ENCODE results near the gene PLEKHH1. TPM values are rescaled to one million over a fixed set of nuclear protein-coding genes. Genes with fewer than 3 reads are reported as not detected.
"Not testable (repeated sequence)": the region's sequence is repeated elsewhere in the genome, so short reads cannot be mapped to it uniquely, and the experiment has no call there.

PLEKHH1 gene
- total RNA-seq, 1 donor from 2014 or later = 7.3 TPM

DNA sequence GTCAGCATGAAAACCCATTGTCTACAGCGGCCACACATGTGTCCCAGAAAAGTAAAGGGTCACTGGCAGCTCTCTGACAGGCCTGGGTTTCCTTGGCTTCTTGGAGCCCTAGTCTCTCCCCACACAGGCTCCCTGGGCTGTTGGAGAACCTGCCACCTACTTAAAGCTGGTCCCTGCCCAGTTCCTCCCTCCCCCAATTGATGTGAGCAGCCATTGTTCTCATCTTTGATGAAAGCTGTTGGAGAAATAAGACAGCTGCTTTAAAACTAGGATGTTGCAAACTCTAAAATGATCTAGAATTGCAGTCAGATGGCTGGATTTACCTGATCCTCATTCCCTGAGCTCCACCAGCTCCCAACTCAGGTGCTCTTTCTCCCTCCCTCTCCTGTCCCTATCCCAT is 4.8 kb upstream of the PLEKHH1 start:
- FAIRE-seq (no peak), DNase-seq (ENCODE audit: low spot score in 2 of 2) (no peak)

DNA sequence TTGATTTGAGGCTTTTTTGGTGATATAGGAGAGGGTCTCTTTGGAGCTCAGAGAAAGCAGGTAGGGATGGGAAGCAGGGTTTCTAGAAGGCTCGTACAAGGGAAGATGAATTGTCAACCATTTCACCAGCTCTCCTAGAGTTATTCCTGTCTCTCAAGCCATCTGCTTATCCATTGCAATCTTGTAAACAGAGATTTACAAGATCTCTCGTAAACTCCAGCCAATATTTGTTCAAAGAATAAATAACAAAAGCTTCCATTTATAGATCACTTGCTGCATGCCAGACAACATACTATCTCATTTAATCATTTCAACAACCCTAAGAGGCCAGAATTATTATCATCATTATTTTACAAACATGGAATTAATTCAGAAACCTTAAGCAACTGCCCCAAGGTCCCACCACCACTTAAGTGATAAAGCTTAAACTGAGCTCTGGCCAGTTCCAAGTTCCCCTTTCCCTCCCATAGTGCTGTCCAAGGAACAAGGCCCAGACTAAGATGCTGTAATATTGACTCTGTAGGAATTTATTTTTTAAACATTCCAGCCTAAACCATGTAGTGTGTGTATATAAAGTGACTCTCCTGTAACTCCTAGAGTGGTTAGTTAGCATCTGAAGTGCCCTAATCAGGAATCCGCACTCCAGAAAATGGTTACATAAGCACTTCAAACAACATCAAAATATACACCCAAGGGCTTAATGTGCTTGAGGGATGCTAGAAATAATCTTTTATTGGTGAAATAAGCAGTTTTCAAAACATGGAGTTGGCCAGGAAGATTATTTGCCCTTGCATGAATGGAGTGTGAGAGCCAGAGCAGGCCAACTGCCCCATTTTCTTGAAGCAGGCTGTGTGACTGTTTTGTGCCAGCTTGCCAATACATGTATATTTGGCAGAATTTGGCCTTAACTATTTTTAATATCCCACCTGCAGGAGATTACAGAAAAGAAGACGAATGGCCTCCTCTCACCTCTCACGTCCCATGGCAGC is 2.8 kb upstream of the PLEKHH1 start:
- DNase-seq (ENCODE audit: low spot score in 2 of 2) = no peak
- no peak for FAIRE-seq

DNA sequence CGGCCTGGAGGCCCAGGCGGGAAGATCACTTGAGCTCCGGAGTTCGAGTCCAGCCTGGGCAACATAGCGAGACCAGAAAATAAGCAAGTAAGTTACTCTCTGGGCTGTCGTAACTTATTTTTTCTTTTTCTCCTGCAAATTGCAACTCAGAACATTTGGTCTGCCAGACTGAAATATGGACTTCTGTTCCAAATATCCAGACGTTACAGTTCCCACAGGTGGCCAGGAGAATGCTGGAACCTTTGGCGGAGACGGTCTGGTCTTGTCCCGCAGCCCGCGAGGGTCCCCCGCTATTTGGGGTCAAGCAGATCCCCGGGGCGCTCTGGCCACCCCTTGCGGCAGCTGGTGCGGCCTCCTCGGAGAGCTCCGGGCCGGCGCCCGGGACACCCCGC is 488 bp upstream of the PLEKHH1 start:
- FAIRE-seq (no peak), DNase-seq (ENCODE audit: low spot score in 2 of 2) (no peak)

DNA sequence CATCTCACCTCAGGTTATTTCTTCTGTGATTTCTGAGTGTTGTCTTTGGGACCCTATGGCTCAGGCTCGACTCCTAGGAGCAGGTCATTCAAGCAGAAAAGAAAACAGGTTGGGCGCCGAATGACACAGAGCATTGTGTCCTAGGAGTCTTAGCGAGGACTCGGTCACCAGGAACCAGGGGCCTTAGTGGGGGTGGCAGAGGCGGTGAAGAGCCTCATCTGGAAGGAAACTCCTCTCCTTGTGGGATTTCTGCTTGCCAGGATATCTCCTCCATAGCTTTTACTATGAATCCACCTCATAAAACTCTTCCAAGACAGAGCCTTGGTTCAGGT is 630 bp downstream of the PLEKHH1 start:
- DNase-seq (ENCODE audit: low spot score in 2 of 2) (peak in 1 of 2 donors; percentile 26), FAIRE-seq (no peak)

DNA sequence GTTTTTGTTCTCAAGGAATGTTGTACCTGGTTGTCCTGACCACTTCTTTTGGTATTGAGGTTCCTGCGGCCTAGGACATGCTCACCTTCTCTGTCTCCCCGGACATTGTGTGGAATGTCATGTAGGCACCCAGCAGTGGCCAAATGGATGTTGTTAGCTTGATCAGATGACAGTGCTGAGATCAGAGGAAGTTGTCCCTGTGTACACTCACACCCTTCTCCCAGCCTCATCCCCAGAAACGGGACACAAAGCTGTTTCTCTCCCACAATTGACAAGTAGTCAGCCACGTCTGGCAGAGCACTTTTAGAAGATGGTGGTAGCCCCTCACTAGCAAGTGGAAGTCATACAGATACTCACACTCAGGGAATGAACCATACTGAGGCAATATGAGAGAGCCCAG is 3.0 kb downstream of the PLEKHH1 start:
- no peak for FAIRE-seq
- peak in 1 of 2 donors; percentile 40 for DNase-seq (ENCODE audit: low spot score in 2 of 2)

DNA sequence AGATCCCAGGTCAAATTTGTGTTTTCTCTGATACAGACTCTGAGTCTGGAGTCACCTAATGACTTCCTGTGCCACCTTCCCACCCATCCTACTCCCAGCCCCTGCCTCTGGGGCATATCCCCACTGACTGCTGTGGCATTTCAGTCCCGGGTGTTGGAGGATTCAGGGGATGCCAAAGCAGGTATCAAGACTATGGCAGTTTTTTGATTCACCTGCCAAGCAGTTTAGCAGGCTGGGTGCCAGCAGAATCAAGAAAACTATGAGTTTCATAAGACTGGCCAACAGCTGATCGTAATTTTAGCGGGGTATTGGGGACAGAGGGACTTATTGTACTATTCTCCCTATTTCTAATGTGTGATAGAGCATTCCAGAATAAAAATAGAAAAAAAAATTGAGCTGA is 4.6 kb downstream of the PLEKHH1 start:
- DNase-seq (ENCODE audit: low spot score in 2 of 2) = no peak
- no peak for FAIRE-seq

DNA sequence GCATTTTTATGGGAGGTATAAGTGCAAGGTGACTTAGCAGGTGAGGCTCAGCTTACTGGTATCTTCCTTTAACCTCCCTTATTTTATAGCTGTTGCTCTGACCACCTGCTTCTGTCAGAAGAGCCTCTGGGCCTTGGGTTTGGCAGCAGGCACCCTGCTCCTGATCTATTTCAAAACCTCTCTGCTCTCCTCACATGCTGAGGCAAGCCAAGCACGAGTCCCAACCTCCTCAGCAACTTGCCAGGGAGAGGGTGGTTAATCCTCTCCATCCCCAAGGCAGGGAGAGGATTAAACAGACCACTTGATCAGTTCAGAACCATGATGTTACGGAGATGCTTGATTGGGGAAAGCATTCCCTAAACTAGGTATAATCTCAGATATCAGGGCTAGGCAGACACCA is 5.4 kb downstream of the PLEKHH1 start:
- FAIRE-seq (no peak), DNase-seq (ENCODE audit: low spot score in 2 of 2) (no peak)

DNA sequence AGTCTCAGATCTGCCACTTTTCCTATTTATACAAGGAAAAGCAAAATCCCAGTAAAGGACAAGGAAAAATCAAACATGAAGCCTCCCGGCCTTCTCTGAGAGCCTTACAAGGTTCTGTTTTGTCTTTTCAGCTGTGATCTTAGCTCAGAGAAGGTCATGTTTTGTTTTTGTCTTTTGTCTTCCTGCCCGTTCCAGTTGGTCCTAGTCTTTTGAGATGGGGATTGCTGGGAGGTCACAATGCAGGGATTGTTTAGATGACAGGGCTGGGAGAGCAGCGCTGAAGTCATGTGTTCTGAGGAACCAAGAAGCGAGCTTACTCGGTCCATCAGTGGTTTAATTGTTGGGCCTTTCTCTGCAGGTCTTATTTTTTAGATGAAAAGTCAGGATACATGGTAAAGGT is 6.0 kb downstream of the PLEKHH1 start:
- DNase-seq (ENCODE audit: low spot score in 2 of 2) (peak in 1 of 2 donors; percentile 59), FAIRE-seq (peak; percentile 87)

DNA sequence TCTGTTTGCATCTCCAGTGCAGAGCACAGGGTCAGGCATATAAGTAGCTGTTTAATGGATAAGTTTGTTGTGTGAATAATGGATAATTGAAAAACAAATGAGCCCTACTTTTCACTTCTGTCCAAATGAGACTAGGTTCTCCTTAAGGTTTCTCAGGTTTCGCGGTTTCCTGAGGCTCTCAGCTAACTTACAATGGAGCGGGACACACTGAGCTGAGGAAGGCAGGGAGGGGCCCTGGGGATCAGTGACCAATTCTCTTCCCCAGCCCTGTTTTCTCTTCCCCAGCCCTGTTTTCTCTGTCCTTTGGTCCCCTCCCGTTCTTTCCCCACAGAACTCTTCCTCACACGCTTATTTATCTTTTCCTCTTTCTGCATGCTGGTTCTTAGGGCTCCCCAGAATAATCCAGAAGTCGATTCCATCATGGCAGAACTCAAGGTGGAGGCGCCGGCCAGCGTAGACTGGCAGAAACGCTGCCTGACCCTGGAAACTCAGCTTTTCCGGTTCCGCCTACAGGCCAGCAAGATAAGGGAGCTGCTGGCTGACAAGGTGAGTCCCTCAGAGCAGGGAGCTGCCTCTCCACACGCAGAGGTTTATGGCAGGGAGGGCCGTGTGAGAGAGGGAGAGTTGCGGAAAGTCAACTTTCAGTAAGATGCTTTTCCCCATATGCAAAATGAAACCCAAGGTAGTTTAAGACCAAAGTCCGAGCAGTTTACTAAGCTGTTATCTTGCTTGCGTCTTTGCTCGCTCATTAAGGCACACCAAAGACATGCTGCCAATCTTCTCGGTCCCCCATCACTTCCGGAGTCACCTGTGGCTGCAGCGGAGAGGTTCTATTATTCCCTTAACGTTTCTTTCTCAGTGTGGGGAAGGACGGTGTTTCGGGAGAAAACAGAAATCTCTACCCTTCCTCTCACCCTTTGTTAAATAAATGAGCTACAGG is 8.6 kb downstream of the PLEKHH1 start:
- DNase-seq (ENCODE audit: low spot score in 2 of 2) (no peak), FAIRE-seq (no peak)

DNA sequence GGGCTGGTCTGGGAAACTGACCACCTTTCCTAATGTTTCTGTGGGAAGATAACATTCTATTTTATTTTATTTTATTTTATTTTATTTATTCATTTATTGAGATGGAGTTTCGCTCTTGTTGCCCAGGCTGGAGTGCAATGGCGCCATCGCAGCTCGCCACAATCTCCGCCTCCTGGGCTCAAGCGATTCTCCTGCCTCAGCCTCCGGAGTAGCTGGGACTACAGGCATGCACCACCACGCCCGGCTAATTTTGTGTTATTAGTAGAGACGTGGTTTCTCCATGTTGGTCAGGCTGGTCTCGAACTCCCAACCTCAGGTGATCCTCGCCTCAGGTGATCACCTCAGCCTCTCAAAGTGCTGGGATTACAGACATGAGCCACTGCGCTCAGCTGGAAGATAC is 9.5 kb downstream of the PLEKHH1 start:
- not testable (repeated sequence) for DNase-seq (ENCODE audit: low spot score in 2 of 2); FAIRE-seq

DNA sequence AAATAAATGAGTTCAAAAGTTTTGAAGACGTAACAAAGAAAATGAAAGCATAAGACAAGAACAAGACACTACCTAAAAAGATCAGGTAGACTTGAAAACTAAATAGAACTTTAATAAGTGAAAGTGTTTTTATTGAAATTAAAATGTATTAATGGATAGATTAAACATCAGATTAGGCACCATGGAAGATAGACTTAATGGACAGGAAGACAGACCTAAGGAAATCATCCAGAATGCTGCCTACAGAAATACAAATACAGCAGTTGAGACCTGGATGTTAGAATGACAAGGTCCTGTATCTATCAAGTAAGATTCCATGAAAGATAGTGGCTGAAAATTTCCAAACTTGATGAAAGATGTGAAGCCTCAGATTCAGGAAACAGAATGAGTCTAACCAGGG is 11.5 kb downstream of the PLEKHH1 start:
- DNase-seq (ENCODE audit: low spot score in 2 of 2) (no peak), FAIRE-seq (no peak)

DNA sequence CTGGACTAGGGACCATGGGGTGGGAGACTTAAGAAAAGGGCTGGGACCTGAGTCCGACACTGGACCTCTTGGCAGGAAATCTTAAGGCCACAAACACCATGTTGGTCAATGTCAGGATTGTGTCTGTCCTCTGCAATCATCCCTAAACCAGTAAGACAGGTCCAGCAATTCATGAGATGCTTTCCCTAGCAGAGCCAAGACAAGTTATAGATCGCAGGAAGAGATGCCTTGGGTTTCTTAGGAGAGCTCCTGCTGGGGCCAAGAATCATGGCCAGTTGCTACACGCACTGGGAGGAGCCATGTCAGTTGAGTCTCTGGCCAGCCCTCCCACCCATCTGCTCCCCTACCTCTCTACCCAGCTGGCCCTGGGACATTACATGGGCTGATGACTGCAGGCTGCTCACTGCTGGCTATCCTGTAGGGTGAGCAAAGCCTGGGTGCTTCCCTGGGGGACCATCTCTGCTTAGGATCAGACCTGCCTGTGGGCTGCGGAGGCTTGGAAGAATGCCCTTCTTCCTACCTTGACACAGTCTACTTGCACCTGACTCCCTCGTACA is 14.2 kb downstream of the PLEKHH1 start:
- DNase-seq (ENCODE audit: low spot score in 2 of 2) (no peak), FAIRE-seq (no peak)

DNA sequence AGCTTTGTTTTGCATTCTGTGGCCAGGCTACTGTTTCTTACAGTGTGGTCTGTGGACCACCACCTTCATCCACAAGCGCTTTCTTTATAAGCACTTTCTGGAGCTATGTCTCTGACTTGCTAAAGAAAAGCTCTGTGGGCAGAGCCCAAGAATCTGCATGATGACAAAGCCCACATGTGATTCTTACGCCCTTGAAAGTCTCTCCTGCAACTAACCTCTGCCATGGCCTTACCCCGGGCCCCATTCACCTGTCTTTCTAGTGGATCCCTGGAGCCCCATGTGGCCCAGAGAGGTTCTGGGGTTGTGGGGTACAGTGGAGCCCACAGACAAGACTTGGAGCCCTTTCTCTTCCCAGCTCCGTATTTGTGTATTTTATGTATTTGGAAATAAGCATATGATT is 16.6 kb downstream of the PLEKHH1 start:
- DNase-seq (ENCODE audit: low spot score in 2 of 2) (no peak), FAIRE-seq (no peak)

DNA sequence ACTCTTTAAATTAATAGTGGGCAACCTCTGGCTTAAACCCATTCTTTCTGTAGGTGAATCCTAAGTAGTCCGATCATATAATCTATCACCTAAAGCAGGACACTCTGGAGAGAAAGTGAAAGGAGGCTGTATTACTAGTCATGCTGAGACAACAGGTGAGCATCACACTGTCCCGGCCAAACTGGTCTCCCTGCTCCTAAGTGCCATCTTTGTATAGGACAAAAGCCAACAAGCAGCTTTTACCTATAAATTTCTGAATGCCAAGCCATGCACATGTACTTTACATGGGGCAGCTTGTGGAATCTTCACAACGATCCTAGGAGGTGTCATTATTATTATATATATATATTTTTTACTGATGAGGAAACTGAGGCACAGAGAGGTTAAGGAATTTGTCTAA is 18.0 kb downstream of the PLEKHH1 start:
- FAIRE-seq = no peak
- no peak for DNase-seq (ENCODE audit: low spot score in 2 of 2)

DNA sequence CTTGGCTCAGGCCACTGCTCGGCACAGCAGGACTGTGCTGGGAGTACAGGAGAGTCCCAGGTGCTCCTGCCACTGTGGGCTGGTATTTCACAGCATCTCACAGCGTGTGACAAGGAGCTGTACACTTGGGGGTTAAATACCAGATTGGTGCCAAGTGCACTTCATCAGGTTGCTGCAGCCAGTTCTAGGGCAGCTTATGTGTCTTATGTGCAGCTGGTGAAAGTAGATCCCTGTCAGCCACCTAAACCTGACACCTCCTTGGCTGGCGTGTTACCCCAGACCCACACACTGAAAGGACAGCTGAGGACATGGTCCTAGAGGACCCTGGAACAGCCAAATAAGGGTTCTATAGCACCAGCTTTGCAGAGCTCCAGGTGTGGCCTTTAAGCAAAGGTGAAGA is 18.9 kb downstream of the PLEKHH1 start:
- FAIRE-seq = no peak
- no peak for DNase-seq (ENCODE audit: low spot score in 2 of 2)

DNA sequence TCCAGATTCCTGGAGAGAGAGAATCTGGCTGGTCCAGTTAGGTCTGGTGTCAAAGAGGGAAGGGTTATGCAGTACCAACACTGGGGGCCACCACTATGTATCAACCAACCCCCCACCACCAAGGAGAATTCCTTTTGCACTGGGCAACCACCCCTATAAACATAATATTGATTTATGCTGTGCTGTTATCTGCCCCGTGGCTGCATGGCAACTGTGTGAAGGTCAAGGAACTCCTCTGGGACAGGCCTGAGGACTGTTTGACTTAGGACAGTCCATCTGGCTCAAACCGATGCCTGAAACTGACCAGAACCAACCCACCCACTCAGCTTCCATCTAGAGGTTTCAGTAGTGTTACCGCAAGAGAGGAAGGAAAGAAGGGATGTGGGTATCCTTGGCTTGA is 20.5 kb downstream of the PLEKHH1 start:
- no peak for FAIRE-seq
- DNase-seq (ENCODE audit: low spot score in 2 of 2) = no peak

DNA sequence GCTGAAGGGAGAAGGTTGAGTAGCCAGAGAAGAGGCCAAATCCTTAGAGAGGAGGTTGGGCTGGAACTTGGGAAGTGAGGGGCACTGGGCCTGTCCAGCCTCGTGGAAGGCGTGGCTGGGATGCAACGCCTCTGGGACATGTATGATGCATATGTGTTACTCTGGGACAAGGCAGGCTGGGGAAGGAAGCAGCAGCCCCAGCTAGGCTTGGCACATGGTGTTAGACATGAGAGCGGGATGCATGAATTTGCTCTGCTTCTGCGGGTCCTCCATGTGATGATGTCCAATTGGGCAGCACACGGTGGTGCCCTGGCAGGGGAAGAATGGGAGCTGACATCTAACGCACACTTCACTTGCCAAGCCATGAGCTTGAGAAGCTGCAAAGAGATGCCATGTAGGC is 21.3 kb downstream of the PLEKHH1 start:
- FAIRE-seq (no peak), DNase-seq (ENCODE audit: low spot score in 2 of 2) (no peak)

DNA sequence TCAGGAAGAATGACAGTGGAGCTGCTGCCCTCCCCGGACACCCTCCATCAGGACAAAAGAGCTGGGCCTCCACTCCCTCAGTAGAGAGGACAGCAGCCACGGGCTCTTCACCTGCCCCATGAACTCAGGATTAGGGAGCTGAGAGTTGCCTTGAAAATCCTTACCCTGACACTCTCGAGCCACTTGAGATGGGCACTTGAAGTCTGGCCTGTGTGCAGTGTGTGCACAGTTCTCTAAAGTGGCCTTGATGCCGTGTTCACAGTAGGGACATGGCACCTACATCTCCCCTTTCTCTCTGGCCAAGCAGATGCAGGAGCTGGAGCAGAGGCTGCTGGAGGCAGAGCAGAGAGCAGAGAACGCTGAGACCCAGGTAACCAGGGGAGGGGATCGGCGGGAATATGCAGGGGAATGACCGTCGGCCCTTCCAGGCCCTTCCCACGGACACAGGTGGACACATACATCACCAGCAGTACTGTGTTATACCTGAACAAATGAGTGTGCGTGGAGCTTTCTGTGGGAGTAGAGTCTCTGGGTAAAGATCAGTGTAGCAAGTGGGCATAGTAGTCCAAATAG is 22.5 kb downstream of the PLEKHH1 start:
- FAIRE-seq = no peak
- DNase-seq (ENCODE audit: low spot score in 2 of 2) = no peak

DNA sequence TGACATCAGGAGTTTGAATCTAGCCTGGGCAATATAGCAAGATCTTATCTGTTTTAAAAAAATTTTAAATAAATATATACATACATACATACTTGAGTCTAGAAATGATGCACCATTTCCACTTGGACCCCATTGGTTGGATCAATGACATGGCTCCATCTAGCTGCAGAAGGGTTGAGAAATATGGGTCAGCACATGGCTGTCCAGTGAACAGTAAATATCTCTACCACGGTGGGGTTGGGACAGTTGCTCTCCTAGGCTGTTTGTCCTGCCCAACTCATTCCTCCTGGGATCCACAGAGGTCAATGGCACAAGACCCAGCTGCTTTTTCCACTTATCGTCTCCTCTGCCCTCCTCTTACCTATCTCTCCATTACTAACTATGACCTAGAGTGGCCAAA is 23.6 kb downstream of the PLEKHH1 start:
- DNase-seq (ENCODE audit: low spot score in 2 of 2) (no peak), FAIRE-seq (no peak)

DNA sequence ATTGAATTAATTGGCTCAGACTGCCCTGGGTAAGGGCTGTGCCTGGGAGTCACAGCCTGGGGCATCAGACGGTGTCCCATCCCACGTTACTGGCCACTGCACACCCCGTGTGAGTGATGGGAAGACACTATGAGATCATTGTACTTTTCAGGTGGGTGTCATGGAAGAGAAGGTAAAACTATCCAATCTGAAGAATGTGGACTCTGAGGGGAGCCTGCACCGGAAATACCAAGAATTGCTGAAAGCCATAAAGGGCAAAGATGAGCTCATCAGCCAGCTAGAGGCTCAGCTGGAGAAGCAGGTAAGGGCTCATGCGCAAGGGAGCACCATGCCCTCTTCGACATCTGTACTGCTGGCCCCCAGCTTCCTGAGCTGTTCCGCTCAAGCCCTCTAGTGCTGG is 24.0 kb downstream of the PLEKHH1 start:
- no peak for DNase-seq (ENCODE audit: low spot score in 2 of 2)
- FAIRE-seq = no peak

DNA sequence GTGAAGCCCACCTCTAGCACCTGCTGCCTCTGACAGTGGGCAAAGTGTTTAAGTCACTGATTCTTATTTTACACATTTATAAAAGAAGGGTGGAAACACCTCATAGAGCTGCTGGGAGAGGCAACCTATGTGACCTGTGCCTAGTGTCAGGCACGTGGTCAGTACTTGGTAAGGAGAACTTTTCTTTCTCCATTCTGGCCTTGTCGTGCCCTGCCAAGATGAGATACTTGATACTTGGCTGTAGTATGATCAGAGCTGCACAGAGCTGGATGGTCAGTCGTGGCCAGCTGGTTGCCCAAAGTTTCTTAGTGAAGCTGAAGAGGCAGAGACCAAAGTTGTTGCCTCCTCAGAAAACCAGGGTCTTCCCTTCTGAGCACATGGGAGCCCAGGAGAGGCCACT is 24.6 kb downstream of the PLEKHH1 start:
- no peak for FAIRE-seq
- DNase-seq (ENCODE audit: low spot score in 2 of 2) = no peak
